NCI-H146 treated with DMSO at 0.1 percent for 48 hours (cell line): ENCODE results near the gene SERPINB10.

ENCODE experiments used
- DNase-seq: peaks from one replicate; lab custom pipeline; 2025; ENCODE audit not compliant: unreplicated experiment; lab: John Stamatoyannopoulos, UW

Gene SERPINB10

DNA sequence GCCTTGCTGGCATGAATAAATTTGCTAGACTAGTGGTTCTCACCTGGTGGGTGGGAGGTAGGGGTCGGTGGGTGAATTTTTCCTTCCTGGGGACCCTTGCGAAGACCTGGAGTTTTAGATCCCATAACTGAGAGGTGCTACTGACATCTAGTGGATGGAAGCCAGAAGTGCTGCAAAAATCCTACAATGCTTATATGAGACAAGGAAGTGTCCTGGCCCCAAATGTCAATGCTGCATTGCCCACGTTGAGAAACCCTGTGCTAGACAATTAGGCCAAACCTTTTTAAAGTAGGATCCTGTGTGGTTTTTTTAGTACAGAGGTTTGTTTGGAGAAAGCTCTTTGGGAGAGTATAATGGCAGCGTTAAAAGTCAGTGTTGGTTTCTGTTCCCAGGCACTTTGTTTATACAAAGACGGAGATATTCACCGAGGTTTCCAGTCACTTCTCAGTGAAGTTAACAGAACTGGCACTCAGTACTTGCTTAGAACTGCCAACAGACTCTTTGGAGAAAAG, 71.7 kb downstream of the SERPINB10 start:
- DNase-seq: peak; percentile 79

DNA sequence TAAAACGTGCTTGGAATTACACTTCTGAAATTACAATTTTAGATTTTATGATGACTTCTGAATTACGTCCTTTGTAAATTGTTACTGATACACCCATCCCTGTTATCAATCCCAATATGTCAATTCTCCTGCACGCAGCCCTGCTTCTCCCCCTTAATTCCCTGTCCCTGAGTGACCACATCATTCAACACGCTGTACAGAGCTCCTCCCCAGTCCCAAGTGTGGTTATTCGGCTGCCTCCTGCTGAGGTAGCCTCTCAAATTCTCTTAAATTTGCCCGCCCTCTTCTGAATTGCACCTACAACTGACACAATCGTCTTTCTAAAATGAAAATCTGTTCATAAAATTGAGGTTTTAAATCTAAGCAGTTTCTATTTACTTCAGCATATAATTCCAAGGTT, 72.3 kb downstream of the SERPINB10 start:
- DNase-seq: no peak

DNA sequence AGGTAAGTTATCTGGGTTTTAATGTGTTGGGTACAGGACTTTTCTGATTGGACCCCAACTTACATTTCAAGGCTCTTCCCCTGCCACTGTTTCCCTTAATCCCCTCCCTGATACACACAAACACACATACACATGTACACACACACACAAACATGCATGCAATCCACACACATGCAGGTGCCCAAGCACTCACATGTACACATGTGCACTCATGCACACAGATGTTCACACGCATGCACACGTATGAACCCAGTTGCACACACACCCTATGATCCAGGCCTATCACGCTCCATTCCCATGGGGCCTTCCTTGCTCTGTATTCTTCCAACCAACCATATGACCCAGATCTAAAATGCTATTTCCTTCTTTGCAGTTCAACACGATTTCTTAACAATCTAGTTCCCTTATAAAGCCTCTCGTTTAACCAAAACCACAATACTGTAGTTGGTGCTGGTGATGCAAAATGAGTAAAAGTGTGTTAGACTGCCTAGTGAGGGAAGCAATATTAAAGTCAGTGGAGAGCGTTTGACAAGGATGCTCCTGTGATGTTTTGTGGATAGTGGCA, 73.2 kb downstream of the SERPINB10 start:
- no peak for DNase-seq

DNA sequence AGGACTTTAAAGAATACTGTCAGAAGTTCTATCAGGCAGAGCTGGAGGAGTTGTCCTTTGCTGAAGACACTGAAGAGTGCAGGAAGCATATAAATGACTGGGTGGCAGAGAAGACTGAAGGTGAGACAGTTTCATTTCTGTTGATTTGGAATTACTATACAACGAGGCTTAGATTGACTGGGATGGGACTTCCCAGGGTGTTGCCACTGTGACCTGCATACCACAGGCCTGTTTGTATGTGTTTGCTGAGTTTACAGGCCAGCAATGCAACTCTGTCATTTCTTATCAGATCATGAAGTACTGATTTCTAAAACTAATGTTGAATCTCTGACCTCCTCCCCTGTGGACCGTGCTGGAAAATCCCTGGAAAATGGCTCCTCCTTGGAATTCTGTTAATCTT, 74.0 kb downstream of the SERPINB10 start:
- DNase-seq: no peak

DNA sequence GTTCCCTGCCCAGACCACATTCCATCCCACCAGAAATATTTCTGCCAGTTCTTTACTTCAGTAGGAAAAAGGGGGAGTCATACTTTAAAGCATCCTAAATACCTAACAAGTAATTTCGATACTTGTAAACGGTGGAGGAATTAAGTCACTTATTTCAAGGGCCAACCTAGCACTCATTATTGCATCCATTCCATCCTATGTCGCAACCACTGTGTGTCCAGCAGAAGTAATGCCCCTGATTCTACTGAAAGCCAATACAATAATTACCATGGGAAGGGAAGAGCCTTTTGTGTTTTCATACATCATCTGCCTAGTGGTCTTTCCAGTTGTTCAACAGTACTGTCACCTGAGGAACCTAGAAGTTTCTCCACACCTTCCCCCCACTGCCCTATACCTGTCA, 74.6 kb downstream of the SERPINB10 start:
- DNase-seq: no peak
